Loucy (cell line): ENCODE results near the gene CDK2.
"Not testable (repeated sequence)": the region's sequence is repeated elsewhere in the genome, so short reads cannot be mapped to it uniquely, and the experiment has no call there.

Source experiments
- H2AFZ ChIP-seq: fragments of 200-600 bp; sonication (generic); 2 replicates; pipeline ENCODE4 v1.6.0; 2016; ENCODE audit warnings: antibody characterized with exemption, mild to moderate bottlenecking, low read length, moderate library complexity
- H3F3A ChIP-seq: fragments of 200-600 bp; 2 replicates; pipeline ENCODE4 v1.6.0; 2016; ENCODE audit warnings: antibody characterized with exemption, low read depth, mild to moderate bottlenecking
- H3K27me3 ChIP-seq: fragments of 200-600 bp; sonication (generic); 2 replicates; pipeline ENCODE4 v1.6.1; 2014; ENCODE audit warnings: low read length, mild to moderate bottlenecking; ENCODE audit not compliant: insufficient read depth, poor library complexity, severe bottlenecking
- H3K36me3 ChIP-seq: fragments of 200-600 bp; sonication (generic); 2 replicates; pipeline ENCODE4 v1.6.1; 2016; ENCODE audit warnings: low read length; ENCODE audit not compliant: insufficient read depth
- H3K4me1 ChIP-seq: fragments of 200-600 bp; sonication (generic); 2 replicates; pipeline ENCODE4 v1.5.1; 2014; ENCODE audit warnings: low read length, mild to moderate bottlenecking; ENCODE audit not compliant: insufficient read depth, poor library complexity, severe bottlenecking
- H3K4me2 ChIP-seq: fragments of 200-600 bp; sonication (generic); 2 replicates; pipeline ENCODE4 v1.6.0; 2014; ENCODE audit warnings: antibody characterized with exemption, low read length, low read depth, mild to moderate bottlenecking; ENCODE audit not compliant: poor library complexity, severe bottlenecking
- H3K4me3 ChIP-seq: fragments of 200-600 bp; sonication (generic); 2 replicates; pipeline ENCODE4 v1.5.1; 2014; ENCODE audit warnings: low read length, mild to moderate bottlenecking, mixed read lengths; ENCODE audit not compliant: poor library complexity, severe bottlenecking
- H3K79me2 ChIP-seq: fragments of 200-600 bp; sonication (generic); 2 replicates; pipeline ENCODE4 v1.6.1; 2014; ENCODE audit warnings: low read length; ENCODE audit not compliant: insufficient read depth
- H3K9ac ChIP-seq: fragments of 200-600 bp; sonication (generic); 2 replicates; pipeline ENCODE4 v1.6.0; 2014; ENCODE audit warnings: mild to moderate bottlenecking, low read depth, low read length, moderate library complexity; ENCODE audit not compliant: poor library complexity, severe bottlenecking
- H3K9me2 ChIP-seq: fragments of 200-600 bp; sonication (generic); replicated peaks from 2 replicates; pipeline ENCODE4 v1.6.1; 2016; ENCODE audit warnings: low read depth, low read length, mixed read lengths
- H3K9me3 ChIP-seq: fragments of 200-600 bp; sonication (generic); 2 replicates; pipeline ENCODE4 v1.6.1; 2014; ENCODE audit warnings: mild to moderate bottlenecking, antibody characterized with exemption, low read length, low read depth; ENCODE audit not compliant: insufficient read depth
- H4K20me1 ChIP-seq: fragments of 200-600 bp; sonication (generic); 2 replicates; pipeline ENCODE4 v1.6.0; 2014; ENCODE audit warnings: antibody characterized with exemption, low read length, mild to moderate bottlenecking; ENCODE audit not compliant: insufficient read depth, poor library complexity, severe bottlenecking
- EZH2phosphoT487 ChIP-seq: fragments of 200-600 bp; IDR thresholded peaks from 2 replicates; pipeline ENCODE4 v1.6.1; 2018; ENCODE audit warnings: antibody characterized with exemption, mild to moderate bottlenecking, moderate library complexity, borderline replicate concordance
- TF ChIP-seq, protein P1 (sequence below): fragments of 200-600 bp; sonication (generic); conservative IDR thresholded peaks from 2 replicates; pipeline ENCODE4 v1.5.1; 2014; ENCODE audit warnings: mild to moderate bottlenecking, antibody characterized with exemption, low read length

The CDK2 gene

DNA sequence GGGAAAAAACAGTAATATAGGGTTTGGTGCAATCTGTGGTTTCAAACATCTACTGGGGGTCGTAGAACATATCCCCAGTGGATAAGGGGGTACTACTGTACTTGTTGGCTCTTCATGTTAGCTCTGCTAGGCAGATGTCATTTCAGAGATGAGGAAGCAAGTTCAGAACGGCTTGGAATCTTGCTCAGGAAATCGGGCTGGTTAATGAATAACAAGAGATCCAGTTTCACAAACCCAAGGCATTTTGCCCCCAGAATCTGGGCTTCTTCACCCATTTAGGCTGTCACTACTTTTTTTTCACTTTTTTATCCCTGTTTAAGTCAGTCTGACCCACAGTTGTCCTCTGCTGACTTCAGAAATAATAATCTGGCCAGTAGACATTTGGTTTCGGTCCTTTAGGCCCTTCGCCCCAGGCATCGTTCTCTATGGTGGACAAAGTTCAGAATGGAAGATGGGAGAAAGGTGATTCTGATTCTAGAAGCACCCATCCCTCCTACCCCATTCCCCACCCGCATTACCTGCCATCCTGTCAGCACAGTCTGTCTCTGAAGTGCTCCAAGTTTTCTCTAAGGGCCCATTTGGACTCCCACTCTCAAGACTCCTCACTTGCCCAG, 35.0 kb downstream of the CDK2 start:
- TF ChIP-seq, protein P1, sequence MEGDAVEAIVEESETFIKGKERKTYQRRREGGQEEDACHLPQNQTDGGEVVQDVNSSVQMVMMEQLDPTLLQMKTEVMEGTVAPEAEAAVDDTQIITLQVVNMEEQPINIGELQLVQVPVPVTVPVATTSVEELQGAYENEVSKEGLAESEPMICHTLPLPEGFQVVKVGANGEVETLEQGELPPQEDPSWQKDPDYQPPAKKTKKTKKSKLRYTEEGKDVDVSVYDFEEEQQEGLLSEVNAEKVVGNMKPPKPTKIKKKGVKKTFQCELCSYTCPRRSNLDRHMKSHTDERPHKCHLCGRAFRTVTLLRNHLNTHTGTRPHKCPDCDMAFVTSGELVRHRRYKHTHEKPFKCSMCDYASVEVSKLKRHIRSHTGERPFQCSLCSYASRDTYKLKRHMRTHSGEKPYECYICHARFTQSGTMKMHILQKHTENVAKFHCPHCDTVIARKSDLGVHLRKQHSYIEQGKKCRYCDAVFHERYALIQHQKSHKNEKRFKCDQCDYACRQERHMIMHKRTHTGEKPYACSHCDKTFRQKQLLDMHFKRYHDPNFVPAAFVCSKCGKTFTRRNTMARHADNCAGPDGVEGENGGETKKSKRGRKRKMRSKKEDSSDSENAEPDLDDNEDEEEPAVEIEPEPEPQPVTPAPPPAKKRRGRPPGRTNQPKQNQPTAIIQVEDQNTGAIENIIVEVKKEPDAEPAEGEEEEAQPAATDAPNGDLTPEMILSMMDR: no peak
- no peak for TF ChIP-seq EZH2phosphoT487
- no peaks in the 10 kb centered on the region for H3K27me3 ChIP-seq
- no peak overlapping the region for H2AFZ ChIP-seq
- no peak overlapping the region for H3K4me2 ChIP-seq
- H3K4me3 ChIP-seq: no peak overlapping the region
- no peaks in the 10 kb centered on the region for H3F3A ChIP-seq
- H3K9ac ChIP-seq: no peak overlapping the region
- no peaks in the 10 kb centered on the region for H3K9me3 ChIP-seq
- no peaks in the 10 kb centered on the region for H3K4me1 ChIP-seq
- no peaks in the 10 kb centered on the region for H4K20me1 ChIP-seq
- H3K9me2 ChIP-seq: no peaks in the 10 kb centered on the region
- H3K79me2 ChIP-seq: no peaks in the 10 kb centered on the region
- H3K36me3 ChIP-seq: no peaks in the 10 kb centered on the region

DNA sequence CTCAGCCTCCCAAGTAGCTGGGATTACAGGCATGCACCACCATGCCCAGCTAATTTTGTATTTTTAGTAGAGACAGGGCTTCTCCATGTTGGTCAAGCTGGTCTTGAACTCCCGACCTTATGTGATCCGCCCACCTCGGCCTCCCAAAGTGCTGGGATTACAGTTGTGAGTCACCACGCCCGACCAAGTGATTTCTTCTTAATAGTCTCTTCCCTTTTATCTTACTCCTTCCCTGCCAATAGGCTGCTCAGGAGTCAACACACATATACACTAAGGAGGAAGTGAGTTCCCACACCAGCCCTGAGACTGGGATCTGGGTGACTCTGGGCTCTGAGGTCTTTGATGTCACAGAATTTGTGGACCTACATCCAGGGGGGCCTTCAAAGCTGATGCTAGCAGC, 36.7 kb downstream of the CDK2 start:
- not testable (repeated sequence) for H2AFZ ChIP-seq, H3K9ac ChIP-seq, H3K79me2 ChIP-seq, H4K20me1 ChIP-seq, H3K9me3 ChIP-seq, H3K36me3 ChIP-seq, H3K27me3 ChIP-seq, H3K4me1 ChIP-seq, H3K4me3 ChIP-seq, H3F3A ChIP-seq, H3K9me2 ChIP-seq, H3K4me2 ChIP-seq

DNA sequence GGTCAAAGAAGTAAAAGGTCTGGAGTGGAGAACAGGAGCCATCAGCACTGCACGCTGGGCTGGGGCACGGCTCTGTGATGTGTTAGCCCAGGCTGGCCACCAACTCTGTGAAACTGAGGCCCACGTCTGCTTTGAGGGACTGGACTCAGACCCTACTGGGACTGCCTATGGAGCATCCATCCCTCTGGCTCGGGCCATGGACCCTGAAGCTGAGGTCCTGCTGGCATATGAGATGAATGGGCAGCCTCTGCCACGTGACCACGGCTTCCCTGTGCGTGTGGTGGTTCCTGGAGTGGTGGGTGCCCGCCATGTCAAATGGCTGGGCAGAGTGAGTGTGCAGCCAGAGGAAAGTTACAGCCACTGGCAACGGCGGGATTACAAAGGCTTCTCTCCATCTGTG, 37.6 kb downstream of the CDK2 start:
- Histone ChIP-seq H3K9me3 (no peaks in the 10 kb centered on the region), H3K79me2 (no peaks in the 10 kb centered on the region), H3K4me3 (no peak overlapping the region), H2AFZ (no peak overlapping the region), H3K4me1 (peaks cover 9% of the 10 kb centered on the region), H3F3A (no peaks in the 10 kb centered on the region), H3K9ac (no peak overlapping the region), H3K9me2 (no peaks in the 10 kb centered on the region), H4K20me1 (no peaks in the 10 kb centered on the region), H3K27me3 (no peaks in the 10 kb centered on the region), H3K36me3 (no peaks in the 10 kb centered on the region), H3K4me2 (no peak overlapping the region)
- TF ChIP-seq, protein P1: no peak
- no peak for TF ChIP-seq EZH2phosphoT487
